Osteoblast (primary cell): ENCODE results near the gene BPIFB3. TPM values are rescaled to one million over a fixed set of nuclear protein-coding genes. Genes with fewer than 3 reads are reported as not detected.

ENCODE experiments used
- DNase-seq: peaks from one replicate; pipeline ENCODE4 v3.0.0; 2011; ENCODE audit warnings: low spot score, mixed read lengths; ENCODE audit not compliant: insufficient read length; ENCODE audit errors: missing footprints
- H2AFZ ChIP-seq: 2 replicates; pipeline ENCODE4 v1.6.0; 2011; ENCODE audit warnings: mild to moderate bottlenecking, low read length
- H3K27ac ChIP-seq: 2 replicates; pipeline ENCODE4 v1.5.1; 2011; ENCODE audit warnings: mild to moderate bottlenecking, low read depth, low read length, moderate library complexity
- H3K27me3 ChIP-seq: 2 replicates; pipeline ENCODE4 v1.6.0; 2012; ENCODE audit warnings: mild to moderate bottlenecking, control low read depth, inconsistent platforms, low read length, moderate library complexity; ENCODE audit not compliant: insufficient read depth
- H3K36me3 ChIP-seq: 2 replicates; pipeline ENCODE4 v1.5.1; 2011; ENCODE audit warnings: mild to moderate bottlenecking, low read length, control low read depth, moderate library complexity; ENCODE audit not compliant: insufficient read depth
- H3K4me1 ChIP-seq: 2 replicates; pipeline ENCODE4 v1.5.1; 2011; ENCODE audit warnings: mild to moderate bottlenecking, low read length, control low read depth, moderate library complexity; ENCODE audit not compliant: insufficient read depth
- H3K4me2 ChIP-seq: 2 replicates; pipeline ENCODE4 v1.6.0; 2011; ENCODE audit warnings: mild to moderate bottlenecking, low read length; ENCODE audit not compliant: insufficient read depth
- H3K4me3 ChIP-seq: fragments of 200-600 bp; sonication (generic); 3 replicates; pipeline ENCODE4 v1.5.1; 2012; ENCODE audit warnings: mild to moderate bottlenecking, low read length, inconsistent platforms; ENCODE audit not compliant: insufficient read depth
- H3K79me2 ChIP-seq: 2 replicates; pipeline ENCODE4 v1.6.0; 2012; ENCODE audit warnings: mild to moderate bottlenecking, low read length, control low read depth, inconsistent platforms; ENCODE audit not compliant: insufficient read depth
- H3K9me3 ChIP-seq: 2 replicates; pipeline ENCODE4 v1.5.1; 2011; ENCODE audit warnings: low read depth, low read length, control low read depth
- H4K20me1 ChIP-seq: 2 replicates; pipeline ENCODE4 v1.6.0; 2012; ENCODE audit warnings: mild to moderate bottlenecking, low read length, control low read depth; ENCODE audit not compliant: insufficient read depth
- CTCF ChIP-seq: IDR thresholded peaks from 2 replicates; pipeline ENCODE4 v1.5.1; 2011; ENCODE audit warnings: mild to moderate bottlenecking, low read depth, low read length, moderate library complexity; ENCODE audit errors: extremely low read depth
- total RNA-seq: library from RNA; depleted of rRNA; stranded (reverse); fragments of >200 nt; gene quantifications from 2 replicates; pipeline ENCODE4 v1.2.3, GENCODE V29; 2012

BPIFB3 gene
- total RNA-seq, 1 donor, result not detected

GRCh38 chr20:33008336-33009213, 45.1 kb upstream of the BPIFB3 start:
- H3K4me3 ChIP-seq, result no peak overlapping the region
- no peaks in the 10 kb centered on the region for H3K79me2 ChIP-seq
- peaks cover 5% of the 10 kb centered on the region for H3K27me3 ChIP-seq
- H3K36me3 ChIP-seq, result no peaks in the 10 kb centered on the region
- DNase-seq, result peak; percentile 58
- H4K20me1 ChIP-seq, result no peaks in the 10 kb centered on the region
- no peak for TF ChIP-seq CTCF
- no peak overlapping the region for H3K27ac ChIP-seq
- no peaks in the 10 kb centered on the region for H3K4me1 ChIP-seq
- no peak overlapping the region for H2AFZ ChIP-seq
- no peak overlapping the region for H3K4me2 ChIP-seq
- no peaks in the 10 kb centered on the region for H3K9me3 ChIP-seq

GRCh38 chr20:33009214-33010132, 44.2 kb upstream of the BPIFB3 start:
- H3K4me2 ChIP-seq, result no peak overlapping the region
- no peaks in the 10 kb centered on the region for H3K4me1 ChIP-seq
- peaks cover 5% of the 10 kb centered on the region for H3K27me3 ChIP-seq
- TF ChIP-seq CTCF, result no peak
- H2AFZ ChIP-seq, result no peak overlapping the region
- H3K79me2 ChIP-seq, result no peaks in the 10 kb centered on the region
- H4K20me1 ChIP-seq, result no peaks in the 10 kb centered on the region
- no peak overlapping the region for H3K4me3 ChIP-seq
- H3K9me3 ChIP-seq, result no peaks in the 10 kb centered on the region
- H3K27ac ChIP-seq, result no peak overlapping the region
- H3K36me3 ChIP-seq, result no peaks in the 10 kb centered on the region
- peak; percentile 77 for DNase-seq

GRCh38 chr20:33010133-33010504, 43.6 kb upstream of the BPIFB3 start:
- Histone ChIP-seq H3K4me3 (no peak overlapping the region), H3K4me2 (no peak overlapping the region), H2AFZ (no peak overlapping the region), H3K36me3 (no peaks in the 10 kb centered on the region), H3K79me2 (no peaks in the 10 kb centered on the region), H3K27ac (no peak overlapping the region), H3K27me3 (peaks cover 5% of the 10 kb centered on the region), H3K4me1 (no peaks in the 10 kb centered on the region), H3K9me3 (no peaks in the 10 kb centered on the region), H4K20me1 (no peaks in the 10 kb centered on the region)
- DNase-seq, result peak; percentile 13
- no peak for TF ChIP-seq CTCF
